ENCODE measurements around the gene PIGA. TPM values are rescaled to one million over a fixed set of nuclear protein-coding genes. Genes with fewer than 3 reads are reported as not detected.

Gene PIGA, protein sequence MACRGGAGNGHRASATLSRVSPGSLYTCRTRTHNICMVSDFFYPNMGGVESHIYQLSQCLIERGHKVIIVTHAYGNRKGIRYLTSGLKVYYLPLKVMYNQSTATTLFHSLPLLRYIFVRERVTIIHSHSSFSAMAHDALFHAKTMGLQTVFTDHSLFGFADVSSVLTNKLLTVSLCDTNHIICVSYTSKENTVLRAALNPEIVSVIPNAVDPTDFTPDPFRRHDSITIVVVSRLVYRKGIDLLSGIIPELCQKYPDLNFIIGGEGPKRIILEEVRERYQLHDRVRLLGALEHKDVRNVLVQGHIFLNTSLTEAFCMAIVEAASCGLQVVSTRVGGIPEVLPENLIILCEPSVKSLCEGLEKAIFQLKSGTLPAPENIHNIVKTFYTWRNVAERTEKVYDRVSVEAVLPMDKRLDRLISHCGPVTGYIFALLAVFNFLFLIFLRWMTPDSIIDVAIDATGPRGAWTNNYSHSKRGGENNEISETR
- 10 to 100 TPM in 2 of 4 donors, 1 to 10 TPM in 2; 7.7 to 15.5 (median 9.7) TPM for total RNA-seq

DNA sequence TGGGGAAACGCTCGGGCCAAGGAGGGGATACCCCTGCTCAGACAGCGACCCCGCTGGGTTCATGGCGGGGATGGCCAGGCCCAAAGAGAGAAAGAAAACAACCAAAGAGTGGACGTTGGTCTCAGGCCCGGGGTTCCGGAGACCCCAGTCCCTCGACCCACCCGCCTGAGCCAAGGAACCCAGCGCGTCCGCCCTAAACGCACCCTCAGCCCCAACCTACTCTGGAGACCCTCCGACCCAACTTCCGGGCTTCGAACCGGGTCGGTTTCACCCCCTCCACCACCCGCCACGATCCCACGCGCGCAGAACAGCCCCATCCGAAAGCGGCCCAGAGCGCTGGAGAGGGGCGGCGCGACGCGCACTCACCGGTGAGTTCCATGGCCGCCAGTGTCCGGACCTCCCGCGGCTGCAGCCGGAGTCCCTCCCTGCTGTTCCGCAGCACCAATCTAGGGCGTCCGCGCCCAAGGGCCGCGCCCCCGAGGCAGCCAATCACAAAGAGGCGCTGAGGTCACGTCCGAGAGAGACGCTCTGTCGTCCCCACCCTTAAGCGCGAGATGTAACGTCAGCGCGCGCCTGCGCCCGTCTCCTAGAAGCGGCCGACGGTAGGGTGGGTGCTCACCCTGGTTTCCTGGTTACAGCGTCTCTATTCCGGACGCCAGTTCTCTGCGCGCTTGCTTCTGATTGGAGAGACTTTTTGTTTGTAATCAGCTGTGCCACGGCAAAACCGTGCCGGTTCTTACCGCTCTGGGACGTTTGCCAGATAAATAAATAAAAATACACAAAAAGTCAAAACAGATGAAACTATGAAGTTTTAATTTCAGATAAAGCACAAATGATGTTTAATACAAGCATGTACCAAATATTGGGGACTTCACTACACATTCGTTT is at the start of gene PIGA:
Gene PIGA (minus strand): TSS at position 389 of the 888 bp plus-strand sequence. CDS start 3,593 bp downstream, outside the sequence.
- TF ChIP-seq, protein P1, sequence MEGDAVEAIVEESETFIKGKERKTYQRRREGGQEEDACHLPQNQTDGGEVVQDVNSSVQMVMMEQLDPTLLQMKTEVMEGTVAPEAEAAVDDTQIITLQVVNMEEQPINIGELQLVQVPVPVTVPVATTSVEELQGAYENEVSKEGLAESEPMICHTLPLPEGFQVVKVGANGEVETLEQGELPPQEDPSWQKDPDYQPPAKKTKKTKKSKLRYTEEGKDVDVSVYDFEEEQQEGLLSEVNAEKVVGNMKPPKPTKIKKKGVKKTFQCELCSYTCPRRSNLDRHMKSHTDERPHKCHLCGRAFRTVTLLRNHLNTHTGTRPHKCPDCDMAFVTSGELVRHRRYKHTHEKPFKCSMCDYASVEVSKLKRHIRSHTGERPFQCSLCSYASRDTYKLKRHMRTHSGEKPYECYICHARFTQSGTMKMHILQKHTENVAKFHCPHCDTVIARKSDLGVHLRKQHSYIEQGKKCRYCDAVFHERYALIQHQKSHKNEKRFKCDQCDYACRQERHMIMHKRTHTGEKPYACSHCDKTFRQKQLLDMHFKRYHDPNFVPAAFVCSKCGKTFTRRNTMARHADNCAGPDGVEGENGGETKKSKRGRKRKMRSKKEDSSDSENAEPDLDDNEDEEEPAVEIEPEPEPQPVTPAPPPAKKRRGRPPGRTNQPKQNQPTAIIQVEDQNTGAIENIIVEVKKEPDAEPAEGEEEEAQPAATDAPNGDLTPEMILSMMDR (IDR thresholded peaks at IDR 0.05; ENCODE audit: low read depth): no peak

DNA sequence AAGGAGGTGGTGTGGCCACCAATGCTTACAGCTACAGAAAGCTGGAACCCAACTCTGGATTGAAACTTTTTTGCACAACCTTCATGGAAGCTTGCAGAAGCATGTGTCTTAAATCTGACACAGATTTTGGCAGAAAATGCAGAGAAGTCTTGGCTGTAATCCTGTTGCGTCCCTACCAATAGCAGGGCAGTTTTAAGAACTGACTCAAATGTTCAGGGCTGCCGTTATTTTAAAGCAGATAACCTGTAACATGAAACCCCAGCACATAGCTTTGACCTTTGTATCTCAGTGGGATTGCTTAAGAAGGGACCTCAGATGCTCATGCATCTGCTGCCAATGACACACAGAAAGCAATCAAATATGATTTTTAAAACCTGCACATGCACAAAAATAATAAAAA is 49.0 kb upstream of the PIGA start, which contains the start of gene VEGFD:
Gene VEGFD (minus strand): TSS at position 110 of the 400 bp plus-strand sequence. CDS start 467 bp downstream, outside the sequence.
- TF ChIP-seq, protein P1 (IDR thresholded peaks at IDR 0.05; ENCODE audit: low read depth): no peak

DNA sequence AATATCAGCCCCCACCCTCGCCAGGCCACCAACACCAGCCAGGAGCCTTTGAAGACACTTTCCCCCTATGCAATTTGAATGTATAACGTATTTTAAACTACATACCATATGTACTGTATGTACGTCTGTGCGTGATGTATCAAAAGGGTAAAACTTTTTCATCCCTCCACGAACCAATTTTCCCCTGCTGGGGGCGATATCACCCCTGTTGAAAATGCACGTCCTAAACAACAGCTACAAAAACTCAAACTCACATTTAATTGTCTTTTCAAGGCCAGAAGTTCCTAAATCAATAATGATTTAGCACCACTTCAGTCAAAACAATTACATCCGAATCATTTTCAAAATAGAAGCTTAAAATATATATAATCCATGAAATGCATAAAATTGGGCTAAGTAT is 47.5 kb upstream of the PIGA start:
- TF ChIP-seq, protein P1 (IDR thresholded peaks at IDR 0.05; ENCODE audit: low read depth): no peak

DNA sequence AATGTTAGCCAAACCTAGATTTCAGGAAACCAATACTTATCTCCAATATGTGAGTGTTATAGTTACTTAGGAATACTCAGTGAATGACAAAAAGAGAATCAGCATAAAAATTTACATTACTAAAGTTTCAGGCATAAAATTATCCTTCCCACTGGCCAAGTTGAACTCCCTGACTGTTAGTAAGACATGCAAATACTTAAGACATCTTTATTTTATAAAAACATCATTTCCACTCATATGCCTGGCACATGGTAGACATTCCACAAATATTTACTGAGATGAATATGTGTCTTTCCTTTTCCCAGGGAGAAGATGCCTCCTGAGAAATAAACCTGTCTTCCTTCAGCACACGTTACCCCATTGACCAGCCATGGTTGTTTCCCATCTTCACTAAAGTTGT is 41.6 kb upstream of the PIGA start:
- TF ChIP-seq, protein P1 (IDR thresholded peaks at IDR 0.05; ENCODE audit: low read depth): no peak

DNA sequence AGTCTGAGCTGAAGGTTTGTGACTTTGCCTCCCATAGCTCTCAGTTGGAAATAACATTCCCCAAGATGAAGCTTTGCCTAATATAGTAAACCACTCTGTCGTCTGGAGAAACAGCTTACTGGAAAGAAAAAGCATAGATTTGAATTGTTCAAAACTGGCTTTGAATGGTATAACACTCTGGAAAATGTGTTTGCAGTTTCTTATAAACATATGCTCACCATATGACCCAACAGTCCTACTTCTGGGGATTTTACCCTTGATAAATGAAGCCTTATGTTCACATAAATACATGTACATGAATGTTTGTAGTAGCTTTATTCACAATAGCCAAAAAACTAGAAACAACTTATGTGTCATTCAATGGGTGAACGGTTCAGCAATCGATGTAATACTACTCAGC is 38.7 kb upstream of the PIGA start:
- TF ChIP-seq, protein P1 (IDR thresholded peaks at IDR 0.05; ENCODE audit: low read depth): no peak

DNA sequence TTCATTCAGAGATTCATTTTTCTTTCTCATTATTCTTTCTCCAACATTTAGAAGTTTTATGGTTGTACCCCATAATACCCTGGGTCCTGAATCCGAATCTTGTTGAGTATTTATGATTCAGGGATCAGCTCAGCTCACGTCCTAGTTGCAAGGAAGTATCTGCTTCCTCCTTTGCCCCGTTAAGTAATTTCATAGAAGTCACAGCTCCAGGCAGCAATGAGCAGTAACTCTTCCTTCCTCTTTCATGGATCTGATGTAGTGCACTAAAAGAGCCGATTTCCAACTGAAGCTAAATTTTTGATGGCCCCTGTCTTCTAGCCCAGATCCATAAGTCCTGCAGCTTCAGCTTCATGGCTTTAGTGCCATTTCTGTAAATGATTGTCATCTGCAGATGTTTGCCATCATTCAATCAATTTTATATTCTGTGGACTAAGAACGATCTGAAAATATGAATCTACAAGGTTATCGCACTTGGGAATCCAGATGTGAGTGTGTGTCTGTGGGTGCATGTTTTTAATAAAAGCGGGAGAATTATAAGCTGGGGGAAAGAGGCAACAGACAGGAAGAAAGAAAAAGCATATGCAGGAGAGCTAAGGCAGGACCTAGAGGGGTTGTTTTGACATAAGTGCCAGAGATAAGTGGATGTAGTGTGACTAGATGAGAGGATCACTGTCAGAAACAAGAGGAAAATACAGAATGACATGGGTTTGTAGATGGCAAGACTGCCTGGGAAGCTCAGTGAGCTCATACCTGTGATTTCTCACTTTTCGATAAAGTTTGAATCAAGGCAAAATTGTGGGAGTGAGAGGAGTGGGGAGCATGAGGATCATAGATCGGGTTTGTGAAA is 31.4 kb upstream of the PIGA start:
- TF ChIP-seq, protein P1 (IDR thresholded peaks at IDR 0.05; ENCODE audit: low read depth): no peak

Data from subcutaneous adipose tissue (tissue), 4 donors.